ENCODE results near the gene ADGRB3. TPM values are rescaled to one million over a fixed set of nuclear protein-coding genes. Genes with fewer than 3 reads are reported as not detected.

The ADGRB3 gene
- total and polyA plus RNA-seq, 8 donors = 0.19 to 16.0 (median 0.61) TPM; not detected in 1

DNA sequence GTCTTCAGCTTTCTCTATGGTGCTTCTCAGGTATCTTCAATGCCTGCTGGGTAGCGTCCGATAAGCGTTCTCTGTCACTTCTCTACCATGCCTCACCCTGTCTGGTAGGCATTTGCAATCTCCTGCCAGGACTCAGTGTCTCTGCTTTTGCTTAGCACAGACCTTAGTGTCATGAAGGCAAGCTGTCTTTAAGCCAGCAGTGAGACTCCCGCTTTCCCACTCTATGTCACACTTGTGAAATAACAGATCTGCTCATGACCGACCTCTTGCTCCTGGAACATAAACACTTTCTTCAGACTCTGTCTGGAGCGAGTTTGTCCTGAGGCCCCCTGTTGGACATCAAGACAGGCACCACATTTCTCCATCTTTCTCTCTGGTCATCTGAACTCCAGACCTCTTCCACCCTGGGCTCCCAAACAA, 17.0 kb downstream of the ADGRB3 start:
- Histone ChIP-seq H3K9me3 (no peaks in the 10 kb centered on the region), H3K27me3 (no peaks in the 10 kb centered on the region), H3K36me3 (no peaks in the 10 kb centered on the region), H3K4me1 (no peaks in the 10 kb centered on the region), H3K4me3 (no peak overlapping the region), H3K27ac (no peak overlapping the region)
- WGBS, 5 donors = 68 to 83% (median 75%) methylated on average over 6 of the region's 6 CpGs
- no peak for TF ChIP-seq POLR2AphosphoS5 (IDR thresholded peaks at IDR 0.05)
- TF ChIP-seq POLR2A (IDR thresholded peaks at IDR 0.05) = no peak
- no peak for TF ChIP-seq EP300 (IDR thresholded peaks at IDR 0.05)
- TF ChIP-seq, protein P1, sequence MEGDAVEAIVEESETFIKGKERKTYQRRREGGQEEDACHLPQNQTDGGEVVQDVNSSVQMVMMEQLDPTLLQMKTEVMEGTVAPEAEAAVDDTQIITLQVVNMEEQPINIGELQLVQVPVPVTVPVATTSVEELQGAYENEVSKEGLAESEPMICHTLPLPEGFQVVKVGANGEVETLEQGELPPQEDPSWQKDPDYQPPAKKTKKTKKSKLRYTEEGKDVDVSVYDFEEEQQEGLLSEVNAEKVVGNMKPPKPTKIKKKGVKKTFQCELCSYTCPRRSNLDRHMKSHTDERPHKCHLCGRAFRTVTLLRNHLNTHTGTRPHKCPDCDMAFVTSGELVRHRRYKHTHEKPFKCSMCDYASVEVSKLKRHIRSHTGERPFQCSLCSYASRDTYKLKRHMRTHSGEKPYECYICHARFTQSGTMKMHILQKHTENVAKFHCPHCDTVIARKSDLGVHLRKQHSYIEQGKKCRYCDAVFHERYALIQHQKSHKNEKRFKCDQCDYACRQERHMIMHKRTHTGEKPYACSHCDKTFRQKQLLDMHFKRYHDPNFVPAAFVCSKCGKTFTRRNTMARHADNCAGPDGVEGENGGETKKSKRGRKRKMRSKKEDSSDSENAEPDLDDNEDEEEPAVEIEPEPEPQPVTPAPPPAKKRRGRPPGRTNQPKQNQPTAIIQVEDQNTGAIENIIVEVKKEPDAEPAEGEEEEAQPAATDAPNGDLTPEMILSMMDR (IDR thresholded peaks at IDR 0.05) = no peak
- DNase-seq = no peak
- intact Hi-C loops (cut with DNase I; ENCODE audit: low total_unique reads) = no loop called here

GRCh38 chr6:68653074-68653705, 18.1 kb downstream of the ADGRB3 start:
- Histone ChIP-seq H3K27me3 (no peaks in the 10 kb centered on the region), H3K9me3 (no peaks in the 10 kb centered on the region), H3K4me3 (no peak overlapping the region), H3K27ac (no peak overlapping the region), H3K36me3 (no peaks in the 10 kb centered on the region), H3K4me1 (no peaks in the 10 kb centered on the region)
- no peak for TF ChIP-seq EP300 (IDR thresholded peaks at IDR 0.05)
- no peak for TF ChIP-seq POLR2AphosphoS5 (IDR thresholded peaks at IDR 0.05)
- TF ChIP-seq, protein P1 (IDR thresholded peaks at IDR 0.05) = no peak
- TF ChIP-seq POLR2A (IDR thresholded peaks at IDR 0.05) = no peak
- 64 to 73% (median 66%) methylated on average over 3 of the region's 3 CpGs for WGBS, 5 donors
- DNase-seq = no peak
- intact Hi-C loops (cut with DNase I; ENCODE audit: low total_unique reads) = no loop called here

- DNase-seq = no peak
- Histone ChIP-seq H3K4me3 (no peak overlapping the region), H3K9me3 (no peaks in the 10 kb centered on the region), H3K4me1 (no peaks in the 10 kb centered on the region), H3K27me3 (no peaks in the 10 kb centered on the region), H3K27ac (no peak overlapping the region), H3K36me3 (no peaks in the 10 kb centered on the region)
- intact Hi-C loops (cut with DNase I; ENCODE audit: low total_unique reads) = no loop called here
- no peak for TF ChIP-seq EP300 (IDR thresholded peaks at IDR 0.05)
- TF ChIP-seq POLR2AphosphoS5 (IDR thresholded peaks at IDR 0.05) = no peak
- TF ChIP-seq POLR2A (IDR thresholded peaks at IDR 0.05) = no peak
- TF ChIP-seq, protein P1 (IDR thresholded peaks at IDR 0.05) = no peak
- WGBS, 5 donors = 63 to 82% (median 70%) methylated on average over 2 of the region's 2 CpGs
Observed at GRCh38 chr6:68653706-68654089, 18.6 kb downstream of the ADGRB3 start.

GRCh38 chr6:68654134-68654533, 19.1 kb downstream of the ADGRB3 start:
- TF ChIP-seq POLR2AphosphoS5 (IDR thresholded peaks at IDR 0.05) (no peak), POLR2A (IDR thresholded peaks at IDR 0.05) (no peak), EP300 (IDR thresholded peaks at IDR 0.05) (no peak)
- TF ChIP-seq, protein P1 (IDR thresholded peaks at IDR 0.05) = no peak
- Histone ChIP-seq H3K27ac (no peak overlapping the region), H3K9me3 (no peaks in the 10 kb centered on the region), H3K4me1 (no peaks in the 10 kb centered on the region), H3K36me3 (no peaks in the 10 kb centered on the region), H3K4me3 (no peak overlapping the region), H3K27me3 (no peaks in the 10 kb centered on the region)
- 16 to 36% (median 30%) methylated on average over 2 of the region's 2 CpGs for WGBS, 5 donors
- intact Hi-C loops (cut with DNase I; ENCODE audit: low total_unique reads) = no loop called here
- no peak for DNase-seq
